Retinal pigment epithelial cell (primary cell): ENCODE data around the gene TMC7.
A peak's percentile ranks its signal among the peaks of the same experiment; 100 is the strongest.

ENCODE experiments used
- DNase-seq: peaks from one replicate; pipeline ENCODE4 v3.0.0-alpha.2; 2010; ENCODE audit warnings: low read depth
- H3K4me3 ChIP-seq: 2 replicates; pipeline ENCODE4 v1.5.1; 2011; ENCODE audit warnings: mild to moderate bottlenecking, low read length, control low read depth, moderate library complexity
- CTCF ChIP-seq: conservative IDR thresholded peaks from 2 replicates; pipeline ENCODE4 v1.5.1; 2011; ENCODE audit warnings: low read depth, low read length, control low read depth, inconsistent platforms

The TMC7 gene

DNA sequence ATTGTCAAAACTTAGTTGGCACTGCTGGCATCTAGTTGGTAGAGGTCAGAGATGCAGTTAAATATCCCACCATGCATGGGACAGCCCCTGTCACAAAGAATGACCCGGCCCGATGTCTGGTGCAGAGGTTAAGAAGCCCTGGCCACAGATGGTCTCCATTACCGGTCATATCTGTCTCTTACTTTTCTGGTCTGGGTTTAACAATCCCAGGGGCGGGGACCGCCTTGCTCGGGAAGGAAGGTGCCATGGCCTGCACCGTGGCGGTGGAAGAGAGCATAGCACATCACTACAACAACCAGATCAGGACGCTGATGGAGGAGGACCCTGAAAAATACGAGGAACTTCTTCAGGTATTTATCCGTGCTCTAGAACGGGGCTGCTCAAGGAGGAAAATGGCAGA lies 91.8 kb downstream of the TMC7 start:
- no peak overlapping the region for H3K4me3 ChIP-seq
- no peak for TF ChIP-seq CTCF
- DNase-seq = no peak

DNA sequence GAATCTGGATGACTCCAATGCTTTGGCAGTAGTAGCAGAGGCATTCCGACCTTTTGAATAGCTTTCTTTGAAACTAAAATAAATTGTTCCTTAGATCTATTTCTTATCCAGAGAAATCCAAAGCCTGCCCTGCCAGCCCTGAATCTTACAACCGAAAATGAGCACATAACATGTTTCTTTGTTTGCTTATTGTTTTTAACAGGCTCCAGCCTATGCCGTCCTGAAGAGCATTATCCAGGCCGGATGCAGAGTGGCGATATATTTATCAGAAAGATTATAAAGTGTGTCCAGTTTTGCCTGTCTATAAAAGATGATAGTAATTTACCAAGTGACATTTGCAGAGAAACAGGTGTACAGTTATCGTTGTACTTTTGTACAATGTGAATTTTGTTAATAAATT lies 94.1 kb downstream of the TMC7 start:
- no peak for DNase-seq
- no peak overlapping the region for H3K4me3 ChIP-seq
- no peak for TF ChIP-seq CTCF

GRCh38 chr16:19083670-19084069 lies 99.9 kb downstream of the TMC7 start:
- no peak for DNase-seq
- no peak for TF ChIP-seq CTCF

GRCh38 chr16:19084139-19084538 lies 100.4 kb downstream of the TMC7 start:
- DNase-seq = no peak
- no peak overlapping the region for H3K4me3 ChIP-seq
- no peak for TF ChIP-seq CTCF

More at GRCh38 chr16:19083670-19084069, 99.9 kb downstream of the TMC7 start:
- H3K4me3 ChIP-seq = no peak overlapping the region

DNA sequence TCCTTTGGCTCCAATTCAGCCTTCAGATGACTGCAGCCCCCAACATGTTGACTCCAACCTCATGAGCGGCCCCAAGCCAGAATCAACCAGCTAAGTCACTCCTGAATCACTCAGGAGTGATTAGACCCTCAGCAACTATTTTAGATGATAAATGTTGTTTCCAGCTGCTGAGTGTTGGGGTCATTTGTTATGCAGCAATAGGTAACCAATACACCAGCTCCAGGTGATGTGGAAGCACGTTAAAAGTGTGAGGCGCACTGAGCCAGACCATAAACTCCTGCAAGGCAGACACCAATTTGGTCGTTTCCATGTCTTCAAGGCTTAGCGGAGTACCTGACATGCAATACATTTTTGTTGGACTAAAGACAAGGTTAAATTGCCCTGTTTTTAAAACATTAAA lies 101.1 kb downstream of the TMC7 start:
- no peak for TF ChIP-seq CTCF
- no peak overlapping the region for H3K4me3 ChIP-seq
- no peak for DNase-seq

DNA sequence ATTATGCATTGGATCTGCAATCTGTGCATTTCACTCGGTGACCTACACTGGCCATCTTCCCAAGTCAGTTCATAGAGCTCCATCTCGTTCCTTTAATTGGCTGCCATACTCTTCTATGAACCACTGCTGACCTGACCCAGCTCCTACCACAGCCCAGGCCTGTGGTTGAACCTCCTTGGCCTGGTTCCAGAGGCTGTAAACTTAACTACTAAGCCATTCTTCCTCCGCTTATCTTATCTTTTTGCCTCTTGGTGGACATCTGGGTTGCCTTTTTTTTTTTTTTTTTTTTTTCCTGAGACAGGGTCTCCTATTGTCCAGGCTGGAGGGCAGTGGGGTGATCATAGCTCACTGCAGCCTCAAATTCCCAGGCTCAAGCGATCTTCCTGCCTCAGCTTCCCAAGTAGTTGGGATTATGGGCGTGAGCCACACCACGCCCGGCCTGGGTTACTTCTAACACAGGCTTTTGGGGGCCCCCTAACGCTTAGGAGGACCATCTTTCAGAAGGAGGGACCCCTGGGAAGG lies 102.0 kb downstream of the TMC7 start:
- TF ChIP-seq CTCF = no peak
- no peak overlapping the region for H3K4me3 ChIP-seq
- no peak for DNase-seq

DNA sequence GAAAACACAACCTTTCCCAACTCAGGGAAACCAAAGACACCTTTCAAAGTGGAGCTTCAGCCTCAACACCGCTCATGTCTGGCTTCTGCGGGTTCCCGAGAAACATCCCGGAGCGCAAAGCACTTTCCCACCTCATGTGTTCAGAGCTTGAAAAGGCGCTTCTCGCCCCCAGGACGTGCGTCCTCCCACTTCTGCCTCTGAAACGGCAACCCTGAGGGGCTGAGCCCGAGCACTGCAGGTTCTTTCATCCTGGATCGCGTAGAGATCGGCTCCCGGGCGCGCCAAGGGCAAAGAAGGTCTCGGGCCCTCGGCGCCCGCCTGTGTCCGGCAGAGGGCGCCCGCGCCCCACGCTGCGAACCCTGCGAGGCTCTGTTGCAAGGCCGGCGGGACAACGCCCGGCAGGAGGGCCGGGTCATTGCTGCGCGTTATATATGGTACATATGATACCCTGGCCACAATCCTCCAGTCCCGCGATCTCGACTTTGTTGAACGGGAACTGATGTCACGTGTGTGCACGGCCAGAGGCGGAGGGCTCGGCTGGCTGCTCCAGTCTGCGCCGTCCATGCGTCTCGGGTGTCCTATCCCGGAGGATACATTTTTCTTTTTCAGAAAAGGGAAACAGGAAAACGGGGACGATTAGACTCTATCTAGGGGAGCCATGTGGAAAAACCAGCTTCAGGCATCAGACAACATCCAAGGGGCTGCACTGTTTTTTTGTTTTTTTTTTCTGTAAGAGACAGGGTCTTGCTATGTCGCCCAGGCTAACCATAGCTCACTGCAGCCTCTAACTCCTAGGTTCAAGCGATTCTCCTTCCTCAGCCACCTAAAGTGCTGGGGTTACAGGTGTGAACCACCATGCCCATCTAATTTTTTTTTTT lies 102.8 kb downstream of the TMC7 start:
- peak overlapping the region; percentile 54 for H3K4me3 ChIP-seq
- peak; percentile 56 for DNase-seq
- TF ChIP-seq CTCF = peak; percentile 89
